HEK293 (cell line): ENCODE results near the gene MED13L.

ENCODE experiments used
- BCL11B ChIP-seq: fragments of 450-650 bp; formaldehyde crosslinking; IDR thresholded peaks from 2 replicates; pipeline ENCODE4 v1.5.1; 2016; ENCODE audit warnings: low read depth, missing biosample characterization, missing genetic modification characterization
- GLI2 ChIP-seq: fragments of 450-650 bp; formaldehyde crosslinking; IDR thresholded peaks from 2 replicates; pipeline ENCODE4; 2017; ENCODE audit warnings: missing biosample characterization, missing genetic modification characterization, low read depth, borderline replicate concordance
- HOXD13 ChIP-seq: sonication (generic); formaldehyde crosslinking; IDR thresholded peaks from 2 replicates; pipeline ENCODE4 v1.8.0; 2022; ENCODE audit warnings: missing genetic modification reagents, borderline replicate concordance
- KLF8 ChIP-seq: fragments of 450-650 bp; formaldehyde crosslinking; IDR thresholded peaks from 2 replicates; pipeline ENCODE4 v1.5.1; 2016; ENCODE audit warnings: missing biosample characterization, missing genetic modification characterization
- MEIS1 ChIP-seq: sonication (generic); formaldehyde crosslinking; IDR thresholded peaks from 2 replicates; pipeline ENCODE4 v1.8.1; 2022; ENCODE audit warnings: missing genetic modification reagents, mild to moderate bottlenecking, borderline replicate concordance
- SCRT2 ChIP-seq: fragments of 450-650 bp; formaldehyde crosslinking; IDR thresholded peaks from 2 replicates; pipeline ENCODE4 v1.5.1; 2016; ENCODE audit warnings: missing biosample characterization, missing genetic modification characterization
- WT1 ChIP-seq: fragments of 450-650 bp; formaldehyde crosslinking; IDR thresholded peaks from 2 replicates; pipeline ENCODE4 v1.5.1; 2016; ENCODE audit warnings: missing biosample characterization, missing genetic modification characterization
- YY2 ChIP-seq: fragments of 450-650 bp; formaldehyde crosslinking; IDR thresholded peaks from 2 replicates; pipeline ENCODE4 v1.5.1; 2016; ENCODE audit warnings: missing biosample characterization, missing genetic modification characterization
- ZBTB1 ChIP-seq: fragments of 450-650 bp; formaldehyde crosslinking; IDR thresholded peaks from 2 replicates; pipeline ENCODE4 v1.5.1; 2016; ENCODE audit warnings: missing biosample characterization, missing genetic modification characterization
- ZBTB20 ChIP-seq: fragments of 450-650 bp; formaldehyde crosslinking; IDR thresholded peaks from 2 replicates; pipeline ENCODE4 v1.5.1; 2016; ENCODE audit warnings: missing biosample characterization, missing genetic modification characterization
- ZBTB48 ChIP-seq: fragments of 450-650 bp; formaldehyde crosslinking; IDR thresholded peaks from 2 replicates; pipeline ENCODE4 v1.5.1; 2016; ENCODE audit warnings: missing biosample characterization, missing genetic modification characterization
- ZBTB8A ChIP-seq: fragments of 450-650 bp; formaldehyde crosslinking; IDR thresholded peaks from 2 replicates; pipeline ENCODE4 v1.5.1; 2016; ENCODE audit warnings: missing biosample characterization, missing genetic modification characterization
- ZEB2 ChIP-seq: fragments of 450-650 bp; formaldehyde crosslinking; IDR thresholded peaks from 2 replicates; pipeline ENCODE4 v1.5.1; 2016; ENCODE audit warnings: missing biosample characterization, missing genetic modification characterization
- ZNF112 ChIP-seq: fragments of 450-650 bp; formaldehyde crosslinking; IDR thresholded peaks from 2 replicates; pipeline ENCODE4 v1.5.0; 2017; ENCODE audit warnings: missing biosample characterization, missing genetic modification characterization
- ZNF133 ChIP-seq: fragments of 450-650 bp; formaldehyde crosslinking; IDR thresholded peaks from 2 replicates; pipeline ENCODE4 v1.5.1; 2016; ENCODE audit warnings: missing biosample characterization, missing genetic modification characterization
- ZNF202 ChIP-seq: fragments of 450-650 bp; formaldehyde crosslinking; IDR thresholded peaks from 2 replicates; pipeline ENCODE4 v1.5.1; 2016; ENCODE audit warnings: missing biosample characterization, missing genetic modification characterization, borderline replicate concordance
- ZNF23 ChIP-seq: fragments of 450-650 bp; formaldehyde crosslinking; IDR thresholded peaks from 2 replicates; pipeline ENCODE4 v1.5.1; 2016; ENCODE audit warnings: missing biosample characterization, missing genetic modification characterization, borderline replicate concordance
- ZNF239 ChIP-seq: fragments of 450-650 bp; formaldehyde crosslinking; IDR thresholded peaks from 2 replicates; pipeline ENCODE4 v1.5.1; 2016; ENCODE audit warnings: missing biosample characterization, missing genetic modification characterization
- ZNF292 ChIP-seq: fragments of 450-650 bp; formaldehyde crosslinking; IDR thresholded peaks from 2 replicates; pipeline ENCODE4 v1.5.1; 2016; ENCODE audit warnings: low read depth, missing biosample characterization, missing genetic modification characterization, borderline replicate concordance
- ZNF324 ChIP-seq: fragments of 450-650 bp; formaldehyde crosslinking; IDR thresholded peaks from 2 replicates; pipeline ENCODE4 v1.5.1; 2016; ENCODE audit warnings: missing biosample characterization, missing genetic modification characterization
- ZNF423 ChIP-seq: fragments of 450-650 bp; formaldehyde crosslinking; IDR thresholded peaks from 2 replicates; pipeline ENCODE4 v1.5.1; 2016; ENCODE audit warnings: missing biosample characterization, missing genetic modification characterization
- ZNF48 ChIP-seq: fragments of 450-650 bp; formaldehyde crosslinking; IDR thresholded peaks from 2 replicates; pipeline ENCODE4 v1.5.1; 2016; ENCODE audit warnings: missing biosample characterization, missing genetic modification characterization
- ZNF561 ChIP-seq: fragments of 450-650 bp; IDR thresholded peaks from 2 replicates; pipeline ENCODE4 v1.5.1; 2018; ENCODE audit warnings: missing biosample characterization, missing genetic modification characterization, borderline replicate concordance
- ZNF585B ChIP-seq: fragments of 450-650 bp; formaldehyde crosslinking; IDR thresholded peaks from 2 replicates; pipeline ENCODE4 v1.5.1; 2016; ENCODE audit warnings: missing biosample characterization, missing genetic modification characterization
- ZNF768 ChIP-seq: fragments of 450-650 bp; formaldehyde crosslinking; IDR thresholded peaks from 2 replicates; pipeline ENCODE4 v1.5.1; 2018; ENCODE audit warnings: missing biosample characterization, mild to moderate bottlenecking, missing genetic modification characterization
- ZNF776 ChIP-seq: fragments of 450-650 bp; formaldehyde crosslinking; IDR thresholded peaks from 2 replicates; pipeline ENCODE4 v1.5.0; 2017; ENCODE audit warnings: missing biosample characterization, missing genetic modification characterization, borderline replicate concordance
- ZSCAN30 ChIP-seq: fragments of 450-650 bp; IDR thresholded peaks from 2 replicates; pipeline ENCODE4 v1.5.1; 2018; ENCODE audit warnings: missing biosample characterization, mild to moderate bottlenecking, missing genetic modification characterization, moderate library complexity
- ZXDB ChIP-seq: fragments of 450-650 bp; formaldehyde crosslinking; IDR thresholded peaks from 2 replicates; pipeline ENCODE4 v1.5.1; 2016; ENCODE audit warnings: missing biosample characterization, missing genetic modification characterization
- TF ChIP-seq, protein P1 (sequence below): fragments of 450-650 bp; formaldehyde crosslinking; IDR thresholded peaks from 2 replicates; pipeline ENCODE4 v1.5.1; 2016; ENCODE audit warnings: missing biosample characterization, missing genetic modification characterization
- TF ChIP-seq, protein P2 (sequence below): fragments of 450-650 bp; formaldehyde crosslinking; IDR thresholded peaks from 2 replicates; pipeline ENCODE4 v1.5.1; 2016; ENCODE audit warnings: missing biosample characterization, missing genetic modification characterization
- TF ChIP-seq, protein P3 (sequence below): fragments of 450-650 bp; formaldehyde crosslinking; IDR thresholded peaks from 2 replicates; pipeline ENCODE4 v1.5.1; 2016; ENCODE audit warnings: missing biosample characterization, missing genetic modification characterization
- TF ChIP-seq, protein P4 (sequence below): fragments of 450-650 bp; formaldehyde crosslinking; IDR thresholded peaks from 2 replicates; pipeline ENCODE4 v1.5.1; 2016; ENCODE audit warnings: missing biosample characterization, missing genetic modification characterization
- TF ChIP-seq, protein P5 (sequence below): fragments of 450-650 bp; formaldehyde crosslinking; IDR thresholded peaks from 2 replicates; pipeline ENCODE4 v1.5.1; 2017; ENCODE audit warnings: missing biosample characterization, missing genetic modification characterization

The MED13L gene

DNA sequence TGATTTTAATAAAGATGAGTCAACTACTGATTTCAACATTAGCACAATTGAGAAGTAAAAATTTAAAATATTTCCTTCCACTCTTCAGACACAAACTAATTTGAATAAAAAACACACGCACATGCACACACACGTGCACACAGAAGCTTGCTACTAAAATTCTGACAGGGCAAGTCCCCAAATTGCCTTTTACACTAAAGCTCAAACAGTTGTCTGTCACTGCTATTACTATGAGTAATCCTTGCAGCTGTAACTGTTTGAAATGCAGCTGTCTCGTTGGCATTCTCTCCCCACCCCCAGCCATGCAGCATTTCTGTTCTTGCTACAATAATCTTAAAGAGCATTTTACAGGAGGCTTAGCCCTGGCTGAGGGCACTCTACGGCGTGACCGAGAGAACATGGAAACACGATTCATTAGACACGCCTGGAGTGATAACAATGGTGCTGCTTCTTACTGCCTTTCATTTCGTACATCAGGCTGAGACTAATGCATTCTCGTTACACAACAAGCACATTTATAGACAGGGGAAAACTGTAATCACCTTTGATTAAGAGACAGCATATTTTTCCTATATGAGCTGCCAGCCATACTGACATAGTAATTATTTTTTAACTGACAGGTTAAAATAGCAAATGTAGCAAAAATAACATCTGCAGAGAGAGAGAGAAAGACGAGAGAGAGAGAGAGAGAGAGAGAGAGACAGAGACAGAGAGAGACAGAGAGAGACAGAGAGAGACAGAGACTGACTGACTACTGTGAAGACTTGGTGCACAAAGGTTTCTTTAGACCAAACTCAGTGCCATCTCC, 153.8 kb downstream of the MED13L start (continued):
- no peak; the same call in 1 of the 2 replicates for TF ChIP-seq BCL11B
- TF ChIP-seq ZEB2 (tag by site-specific recombination): peak; percentile 94
- no peak for TF ChIP-seq ZNF768 (tag by site-specific recombination)
- TF ChIP-seq SCRT2 (tag by site-specific recombination): peak; percentile 80
- TF ChIP-seq HOXD13: peak; percentile 13; the same call in 1 of the 2 replicates
- TF ChIP-seq, protein P1, sequence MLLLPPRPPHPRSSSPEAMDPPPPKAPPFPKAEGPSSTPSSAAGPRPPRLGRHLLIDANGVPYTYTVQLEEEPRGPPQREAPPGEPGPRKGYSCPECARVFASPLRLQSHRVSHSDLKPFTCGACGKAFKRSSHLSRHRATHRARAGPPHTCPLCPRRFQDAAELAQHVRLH: peak; percentile 69
- TF ChIP-seq, protein P2, sequence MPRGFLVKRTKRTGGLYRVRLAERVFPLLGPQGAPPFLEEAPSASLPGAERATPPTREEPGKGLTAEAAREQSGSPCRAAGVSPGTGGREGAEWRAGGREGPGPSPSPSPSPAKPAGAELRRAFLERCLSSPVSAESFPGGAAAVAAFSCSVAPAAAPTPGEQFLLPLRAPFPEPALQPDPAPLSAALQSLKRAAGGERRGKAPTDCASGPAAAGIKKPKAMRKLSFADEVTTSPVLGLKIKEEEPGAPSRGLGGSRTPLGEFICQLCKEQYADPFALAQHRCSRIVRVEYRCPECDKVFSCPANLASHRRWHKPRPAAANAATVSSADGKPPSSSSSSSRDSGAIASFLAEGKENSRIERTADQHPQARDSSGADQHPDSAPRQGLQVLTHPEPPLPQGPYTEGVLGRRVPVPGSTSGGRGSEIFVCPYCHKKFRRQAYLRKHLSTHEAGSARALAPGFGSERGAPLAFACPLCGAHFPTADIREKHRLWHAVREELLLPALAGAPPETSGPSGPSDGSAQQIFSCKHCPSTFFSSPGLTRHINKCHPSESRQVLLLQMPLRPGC: 0 out of 2 replicates have a peak, but pooled peaks have one; percentile 30
- TF ChIP-seq ZSCAN30 (tag by site-specific recombination): peak; percentile 92
- peak; percentile 40; the same call in 1 of the 2 replicates for TF ChIP-seq WT1 (tag by site-specific recombination)
- TF ChIP-seq ZNF585B (tag by site-specific recombination): no peak
- 0 out of 2 replicates have a peak, but pooled peaks have one; percentile 38 for TF ChIP-seq KLF8 (tag by site-specific recombination)
- TF ChIP-seq ZNF561 (tag by site-specific recombination): peak; percentile 63; the same call in 1 of the 2 replicates
- TF ChIP-seq ZNF112 (tag by site-specific recombination): no peak
- TF ChIP-seq ZNF423 (tag by site-specific recombination): no peak
- no peak for TF ChIP-seq ZNF133 (tag by site-specific recombination)
- peak; percentile 93 for TF ChIP-seq ZNF202
- TF ChIP-seq ZBTB8A (tag by site-specific recombination): peak; percentile 63
- no peak for TF ChIP-seq ZNF48 (tag by site-specific recombination)
- TF ChIP-seq ZBTB20 (tag by site-specific recombination): peak; percentile 80
- TF ChIP-seq, protein P3, sequence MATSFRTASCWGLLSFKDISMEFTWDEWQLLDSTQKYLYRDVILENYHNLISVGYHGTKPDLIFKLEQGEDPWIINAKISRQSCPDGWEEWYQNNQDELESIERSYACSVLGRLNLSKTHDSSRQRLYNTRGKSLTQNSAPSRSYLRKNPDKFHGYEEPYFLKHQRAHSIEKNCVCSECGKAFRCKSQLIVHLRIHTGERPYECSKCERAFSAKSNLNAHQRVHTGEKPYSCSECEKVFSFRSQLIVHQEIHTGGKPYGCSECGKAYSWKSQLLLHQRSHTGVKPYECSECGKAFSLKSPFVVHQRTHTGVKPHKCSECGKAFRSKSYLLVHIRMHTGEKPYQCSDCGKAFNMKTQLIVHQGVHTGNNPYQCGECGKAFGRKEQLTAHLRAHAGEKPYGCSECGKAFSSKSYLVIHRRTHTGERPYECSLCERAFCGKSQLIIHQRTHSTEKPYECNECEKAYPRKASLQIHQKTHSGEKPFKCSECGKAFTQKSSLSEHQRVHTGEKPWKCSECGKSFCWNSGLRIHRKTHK (tag by site-specific recombination): no peak
- no peak; the same call in 1 of the 2 replicates for TF ChIP-seq ZNF239 (tag by site-specific recombination)
- 0 out of 2 replicates have a peak, but pooled peaks have one; percentile 46 for TF ChIP-seq ZNF324
- TF ChIP-seq ZBTB1 (tag by site-specific recombination): no peak
- no peak for TF ChIP-seq ZNF23 (tag by site-specific recombination)
- TF ChIP-seq YY2 (tag by site-specific recombination): no peak
- TF ChIP-seq ZNF292 (tag by site-specific recombination): no peak
- peak; percentile 69 for TF ChIP-seq ZXDB (tag by site-specific recombination)
- peak; percentile 36; the same call in 1 of the 2 replicates for TF ChIP-seq ZBTB48 (tag by site-specific recombination)
- no peak for TF ChIP-seq GLI2
- TF ChIP-seq, protein P4, sequence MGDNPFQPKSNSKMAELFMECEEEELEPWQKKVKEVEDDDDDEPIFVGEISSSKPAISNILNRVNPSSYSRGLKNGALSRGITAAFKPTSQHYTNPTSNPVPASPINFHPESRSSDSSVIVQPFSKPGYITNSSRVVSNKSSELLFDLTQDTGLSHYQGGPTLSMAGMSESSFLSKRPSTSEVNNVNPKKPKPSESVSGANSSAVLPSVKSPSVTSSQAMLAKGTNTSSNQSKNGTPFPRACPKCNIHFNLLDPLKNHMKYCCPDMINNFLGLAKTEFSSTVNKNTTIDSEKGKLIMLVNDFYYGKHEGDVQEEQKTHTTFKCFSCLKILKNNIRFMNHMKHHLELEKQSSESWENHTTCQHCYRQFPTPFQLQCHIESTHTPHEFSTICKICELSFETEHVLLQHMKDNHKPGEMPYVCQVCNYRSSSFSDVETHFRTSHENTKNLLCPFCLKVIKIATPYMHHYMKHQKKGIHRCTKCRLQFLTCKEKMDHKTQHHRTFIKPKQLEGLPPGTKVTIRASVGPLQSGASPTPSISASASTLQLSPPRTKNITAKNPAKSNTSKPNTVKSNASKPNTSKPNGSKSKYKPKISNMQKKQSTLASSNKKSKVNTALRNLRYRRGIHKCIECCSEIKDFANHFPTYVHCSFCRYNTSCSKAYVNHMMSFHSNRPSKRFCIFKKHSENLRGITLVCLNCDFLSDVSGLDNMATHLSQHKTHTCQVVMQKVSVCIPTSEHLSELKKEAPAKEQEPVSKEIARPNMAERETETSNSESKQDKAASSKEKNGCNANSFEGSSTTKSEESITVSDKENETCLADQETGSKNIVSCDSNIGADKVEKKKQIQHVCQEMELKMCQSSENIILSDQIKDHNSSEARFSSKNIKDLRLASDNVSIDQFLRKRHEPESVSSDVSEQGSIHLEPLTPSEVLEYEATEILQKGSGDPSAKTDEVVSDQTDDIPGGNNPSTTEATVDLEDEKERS (tag by site-specific recombination): no peak
- no peak for TF ChIP-seq ZNF776
- no peak for TF ChIP-seq MEIS1 (CRISPR knock-in tag)
- TF ChIP-seq, protein P5, sequence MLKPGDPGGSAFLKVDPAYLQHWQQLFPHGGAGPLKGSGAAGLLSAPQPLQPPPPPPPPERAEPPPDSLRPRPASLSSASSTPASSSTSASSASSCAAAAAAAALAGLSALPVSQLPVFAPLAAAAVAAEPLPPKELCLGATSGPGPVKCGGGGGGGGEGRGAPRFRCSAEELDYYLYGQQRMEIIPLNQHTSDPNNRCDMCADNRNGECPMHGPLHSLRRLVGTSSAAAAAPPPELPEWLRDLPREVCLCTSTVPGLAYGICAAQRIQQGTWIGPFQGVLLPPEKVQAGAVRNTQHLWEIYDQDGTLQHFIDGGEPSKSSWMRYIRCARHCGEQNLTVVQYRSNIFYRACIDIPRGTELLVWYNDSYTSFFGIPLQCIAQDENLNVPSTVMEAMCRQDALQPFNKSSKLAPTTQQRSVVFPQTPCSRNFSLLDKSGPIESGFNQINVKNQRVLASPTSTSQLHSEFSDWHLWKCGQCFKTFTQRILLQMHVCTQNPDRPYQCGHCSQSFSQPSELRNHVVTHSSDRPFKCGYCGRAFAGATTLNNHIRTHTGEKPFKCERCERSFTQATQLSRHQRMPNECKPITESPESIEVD (tag by site-specific recombination): peak; percentile 99
